Suprapubic skin (tissue), 4 donors: Measurements from ENCODE around the gene TMEM132D. TPM values are rescaled to one million over a fixed set of nuclear protein-coding genes. Genes with fewer than 3 reads are reported as not detected.

Source experiments
- DNase-seq, 2 donors: peaks; one replicate each; pipeline ENCODE4 v3.0.0-alpha.2; 2019; ENCODE audit warnings: low spot score in 2 of 2
- H3K27ac ChIP-seq: fragments of 200-600 bp; sonication (generic); one replicate; pipeline ENCODE4 v1.5.1; 2019
- H3K27me3 ChIP-seq: fragments of 200-600 bp; sonication (generic); one replicate; pipeline ENCODE4 v1.5.1; 2019
- H3K36me3 ChIP-seq: fragments of 200-600 bp; sonication (generic); one replicate; pipeline ENCODE4 v1.5.1; 2019
- H3K4me1 ChIP-seq: fragments of 200-600 bp; sonication (generic); one replicate; pipeline ENCODE4 v1.5.1; 2019
- H3K4me3 ChIP-seq: fragments of 200-600 bp; sonication (generic); one replicate; pipeline ENCODE4 v1.5.1; 2019; ENCODE audit warnings: mild to moderate bottlenecking
- H3K9me3 ChIP-seq: fragments of 200-600 bp; sonication (generic); one replicate; pipeline ENCODE4 v1.5.1; 2019
- EP300 ChIP-seq: sonication (generic); formaldehyde crosslinking; IDR thresholded peaks from one replicate; pipeline ENCODE4 v1.6.1; 2017; ENCODE audit warnings: antibody characterized with exemption
- POLR2A ChIP-seq, 2 donors: fragments of 450-650 bp; IDR thresholded peaks; one replicate each; pipeline ENCODE4 v1.6.1; 2017; ENCODE audit warnings: antibody characterized with exemption in 2 of 2, mild to moderate bottlenecking in 2 of 2, moderate library complexity in 2 of 2
- POLR2AphosphoS5 ChIP-seq, 3 donors: sonication (generic); formaldehyde crosslinking; IDR thresholded peaks; one replicate each; pipeline ENCODE4 v1.6.1; 2017; ENCODE audit warnings: antibody characterized with exemption in 3 of 3
- WGBS: methylation state at CpG from one replicate; pipeline ENCODE4 v1.1.5; 2018; 5-methylcytosine and 5-hydroxymethylcytosine counted together
- total RNA-seq, 4 donors: library from RNA; depleted of rRNA; stranded (reverse); fragments of >200 nt; gene quantifications; one replicate each; pipeline ENCODE4 v1.1.0, GENCODE V29; 2016
- TF ChIP-seq, protein P1 (sequence below), 2 donors: fragments of 200-600 bp in 1 of 2; fragments of 450-650 bp in 1 of 2; sonication (generic) in 1 of 2; IDR thresholded peaks; one replicate each; pipeline ENCODE4 v1.5.1; 2016 to 2019; ENCODE audit warnings: antibody characterized with exemption in 2 of 2, mild to moderate bottlenecking in 1 of 2, moderate library complexity in 1 of 2

Gene TMEM132D
- total RNA-seq, 4 donors from 2014 or later: 0.10 to 0.64 TPM; not detected in 2

DNA sequence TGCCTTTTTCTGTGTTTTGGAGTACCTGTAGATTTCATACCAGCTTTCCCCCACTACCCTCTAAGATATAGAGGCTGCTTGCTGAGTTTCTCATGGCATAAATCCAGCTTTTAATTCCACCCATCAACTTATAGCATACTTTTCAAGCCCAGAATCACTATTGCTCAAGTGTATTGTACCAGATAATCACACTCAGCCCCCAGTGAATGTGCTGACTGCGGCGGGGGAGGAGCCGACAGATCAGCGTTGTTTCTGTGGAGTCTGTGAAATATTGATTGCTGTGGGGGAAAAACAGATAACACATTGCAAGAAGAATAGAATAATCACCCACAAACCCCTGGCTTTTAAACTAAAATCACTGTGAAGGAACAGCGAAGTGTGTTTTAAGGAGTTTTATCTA is 296.1 kb downstream of the TMEM132D start:
- Histone ChIP-seq H3K9me3 (no peaks in the 10 kb centered on the region), H3K36me3 (no peaks in the 10 kb centered on the region), H3K4me3 (no peak overlapping the region), H3K27me3 (no peaks in the 10 kb centered on the region), H3K4me1 (no peaks in the 10 kb centered on the region), H3K27ac (no peak overlapping the region)
- 64% methylated on average over 5 of the region's 5 CpGs for WGBS
- TF ChIP-seq POLR2AphosphoS5 (IDR thresholded peaks at IDR 0.05) (no peak), POLR2A (IDR thresholded peaks at IDR 0.05) (no peak), EP300 (no peak)
- TF ChIP-seq, protein P1, sequence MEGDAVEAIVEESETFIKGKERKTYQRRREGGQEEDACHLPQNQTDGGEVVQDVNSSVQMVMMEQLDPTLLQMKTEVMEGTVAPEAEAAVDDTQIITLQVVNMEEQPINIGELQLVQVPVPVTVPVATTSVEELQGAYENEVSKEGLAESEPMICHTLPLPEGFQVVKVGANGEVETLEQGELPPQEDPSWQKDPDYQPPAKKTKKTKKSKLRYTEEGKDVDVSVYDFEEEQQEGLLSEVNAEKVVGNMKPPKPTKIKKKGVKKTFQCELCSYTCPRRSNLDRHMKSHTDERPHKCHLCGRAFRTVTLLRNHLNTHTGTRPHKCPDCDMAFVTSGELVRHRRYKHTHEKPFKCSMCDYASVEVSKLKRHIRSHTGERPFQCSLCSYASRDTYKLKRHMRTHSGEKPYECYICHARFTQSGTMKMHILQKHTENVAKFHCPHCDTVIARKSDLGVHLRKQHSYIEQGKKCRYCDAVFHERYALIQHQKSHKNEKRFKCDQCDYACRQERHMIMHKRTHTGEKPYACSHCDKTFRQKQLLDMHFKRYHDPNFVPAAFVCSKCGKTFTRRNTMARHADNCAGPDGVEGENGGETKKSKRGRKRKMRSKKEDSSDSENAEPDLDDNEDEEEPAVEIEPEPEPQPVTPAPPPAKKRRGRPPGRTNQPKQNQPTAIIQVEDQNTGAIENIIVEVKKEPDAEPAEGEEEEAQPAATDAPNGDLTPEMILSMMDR (IDR thresholded peaks at IDR 0.05): no peak
- no peak for DNase-seq

DNA sequence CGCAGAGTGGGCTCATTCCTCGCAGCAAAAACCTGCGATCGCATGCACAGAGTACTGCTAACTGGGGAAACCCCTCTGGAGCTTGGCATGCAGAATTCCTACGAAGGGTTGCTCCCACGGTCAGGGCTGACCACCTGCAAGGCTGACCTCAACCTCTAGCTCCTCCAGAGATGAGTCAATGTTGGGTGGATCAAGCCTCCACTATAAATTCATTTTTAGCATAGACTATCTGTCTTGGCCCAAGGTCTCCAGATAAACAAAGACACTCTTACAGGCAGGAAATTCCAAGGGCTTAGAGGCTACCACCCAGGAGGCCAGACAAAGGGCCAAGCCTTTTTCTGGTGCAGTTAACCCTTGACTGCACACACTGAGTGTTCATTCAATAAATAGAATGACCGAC is 296.5 kb downstream of the TMEM132D start:
- H3K4me3 ChIP-seq: no peak overlapping the region
- no peaks in the 10 kb centered on the region for H3K27me3 ChIP-seq
- H3K9me3 ChIP-seq: no peaks in the 10 kb centered on the region
- no peaks in the 10 kb centered on the region for H3K4me1 ChIP-seq
- no peak for TF ChIP-seq EP300
- no peak for TF ChIP-seq POLR2A (IDR thresholded peaks at IDR 0.05)
- TF ChIP-seq, protein P1 (IDR thresholded peaks at IDR 0.05): no peak
- no peak for TF ChIP-seq POLR2AphosphoS5 (IDR thresholded peaks at IDR 0.05)
- no peak overlapping the region for H3K27ac ChIP-seq
- WGBS: 41% methylated on average over 7 of the region's 7 CpGs
- DNase-seq: no peak
- H3K36me3 ChIP-seq: no peaks in the 10 kb centered on the region

DNA sequence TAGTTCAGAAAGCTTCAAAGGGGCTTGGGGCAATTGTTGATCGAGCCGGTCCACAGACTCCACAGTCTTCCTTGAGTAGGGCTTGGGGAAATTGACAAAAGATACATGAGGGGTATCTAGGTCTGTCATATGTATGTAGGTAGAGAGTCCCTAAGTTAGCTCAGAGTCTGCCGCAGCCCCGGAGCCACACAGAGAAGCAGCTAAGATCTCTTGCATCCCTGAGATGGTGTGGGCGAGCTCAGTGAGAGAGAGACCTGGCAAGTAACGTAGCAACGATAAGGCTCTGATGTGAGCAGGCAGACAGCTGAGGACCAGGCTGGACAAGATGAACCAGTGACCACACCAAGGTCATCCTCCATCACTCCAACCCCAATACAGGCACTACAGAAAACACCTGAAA is 297.6 kb downstream of the TMEM132D start:
- Histone ChIP-seq H3K4me3 (no peak overlapping the region), H3K27ac (no peak overlapping the region), H3K9me3 (no peaks in the 10 kb centered on the region), H3K27me3 (no peaks in the 10 kb centered on the region), H3K36me3 (no peaks in the 10 kb centered on the region), H3K4me1 (no peaks in the 10 kb centered on the region)
- DNase-seq: no peak
- WGBS: 95% methylated on average over 7 of the region's 7 CpGs
- TF ChIP-seq EP300 (no peak), POLR2AphosphoS5 (IDR thresholded peaks at IDR 0.05) (no peak), POLR2A (IDR thresholded peaks at IDR 0.05) (no peak)
- TF ChIP-seq, protein P1 (IDR thresholded peaks at IDR 0.05): no peak

DNA sequence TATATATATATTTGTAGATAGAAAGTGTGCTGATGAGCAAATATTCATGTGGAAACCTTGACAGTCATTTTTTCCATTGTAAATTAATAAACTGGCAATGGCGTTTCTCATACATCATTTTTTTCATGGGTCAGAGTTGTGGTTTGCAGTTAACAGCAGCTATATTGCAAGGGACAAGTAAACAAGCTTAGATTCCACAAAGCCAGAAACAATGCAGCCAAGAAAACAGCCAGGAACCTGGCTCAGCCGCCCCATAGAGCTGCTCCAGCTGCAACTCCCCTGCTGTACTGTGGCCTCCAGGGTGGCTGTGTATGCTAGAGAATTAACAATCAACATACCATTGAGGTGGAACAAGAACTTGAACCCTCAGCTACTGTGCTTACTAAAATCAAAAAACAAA is 298.2 kb downstream of the TMEM132D start:
- Histone ChIP-seq H3K27me3 (no peaks in the 10 kb centered on the region), H3K9me3 (no peaks in the 10 kb centered on the region), H3K27ac (no peak overlapping the region), H3K36me3 (no peaks in the 10 kb centered on the region), H3K4me3 (no peak overlapping the region), H3K4me1 (no peaks in the 10 kb centered on the region)
- no peak for TF ChIP-seq POLR2AphosphoS5 (IDR thresholded peaks at IDR 0.05)
- no peak for TF ChIP-seq EP300
- no peak for TF ChIP-seq POLR2A (IDR thresholded peaks at IDR 0.05)
- TF ChIP-seq, protein P1 (IDR thresholded peaks at IDR 0.05): no peak
- 65% methylated on average over 2 of the region's 2 CpGs for WGBS
- DNase-seq: no peak

DNA sequence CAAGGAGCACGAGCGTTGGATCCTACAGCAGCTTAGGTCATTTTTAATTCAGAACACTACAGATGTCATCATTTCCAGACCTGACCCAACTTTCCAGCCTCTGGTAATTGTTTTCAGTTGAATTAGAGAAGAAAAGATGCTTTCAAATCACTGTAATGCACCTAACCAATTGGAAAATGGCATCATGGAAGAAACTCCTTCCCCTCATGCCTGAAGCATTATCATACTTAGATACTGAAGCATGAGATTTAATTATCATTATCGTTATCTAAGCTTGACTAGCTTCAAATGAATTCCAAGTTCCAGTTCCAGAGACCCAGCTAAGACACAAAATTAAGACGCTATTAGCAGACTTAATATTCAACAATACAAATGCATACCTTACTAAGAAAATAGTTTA is 299.3 kb downstream of the TMEM132D start:
- no peak overlapping the region for H3K27ac ChIP-seq
- 66% methylated on average over 4 of the region's 4 CpGs for WGBS
- H3K27me3 ChIP-seq: no peaks in the 10 kb centered on the region
- DNase-seq: no peak
- H3K9me3 ChIP-seq: no peaks in the 10 kb centered on the region
- H3K36me3 ChIP-seq: no peaks in the 10 kb centered on the region
- no peak overlapping the region for H3K4me3 ChIP-seq
- TF ChIP-seq EP300: no peak
- no peaks in the 10 kb centered on the region for H3K4me1 ChIP-seq

DNA sequence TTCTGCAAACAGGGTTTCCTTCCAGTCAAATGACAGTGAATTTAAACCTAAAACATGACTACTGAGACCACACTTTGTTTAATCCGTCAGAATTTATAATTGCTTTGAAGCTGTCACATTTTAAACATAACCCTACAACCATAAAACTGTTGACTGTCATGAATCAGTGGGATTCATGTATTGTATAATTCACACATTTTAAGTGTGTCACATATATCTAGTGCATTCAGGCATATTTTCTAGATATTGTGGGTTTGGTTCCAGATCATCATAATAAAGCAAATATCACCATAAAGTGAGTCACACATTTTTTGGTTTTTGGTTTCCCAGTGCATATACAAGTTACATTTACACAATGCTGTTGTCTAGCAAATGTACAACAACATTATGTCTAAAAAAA is 304.4 kb downstream of the TMEM132D start:
- H3K4me1 ChIP-seq: no peaks in the 10 kb centered on the region
- DNase-seq: no peak
- H3K36me3 ChIP-seq: no peaks in the 10 kb centered on the region
- H3K27ac ChIP-seq: no peak overlapping the region
- 48% methylated on average over 1 of the region's 1 CpG for WGBS
- no peak overlapping the region for H3K4me3 ChIP-seq
- H3K9me3 ChIP-seq: no peaks in the 10 kb centered on the region
- TF ChIP-seq POLR2AphosphoS5 (IDR thresholded peaks at IDR 0.05): no peak
- TF ChIP-seq, protein P1 (IDR thresholded peaks at IDR 0.05): no peak
- no peak for TF ChIP-seq EP300
- TF ChIP-seq POLR2A (IDR thresholded peaks at IDR 0.05): no peak
- H3K27me3 ChIP-seq: no peaks in the 10 kb centered on the region
